ENCODE results near the gene THAP7. TPM values are rescaled to one million over a fixed set of nuclear protein-coding genes. Genes with fewer than 3 reads are reported as not detected.

Gene THAP7
- total and polyA plus RNA-seq, 9 of the 15 experiments (the other 6 are each of a cell fraction or from before 2014, with no cell fraction given), result 7.9 to 263 (median 84.1) TPM

DNA sequence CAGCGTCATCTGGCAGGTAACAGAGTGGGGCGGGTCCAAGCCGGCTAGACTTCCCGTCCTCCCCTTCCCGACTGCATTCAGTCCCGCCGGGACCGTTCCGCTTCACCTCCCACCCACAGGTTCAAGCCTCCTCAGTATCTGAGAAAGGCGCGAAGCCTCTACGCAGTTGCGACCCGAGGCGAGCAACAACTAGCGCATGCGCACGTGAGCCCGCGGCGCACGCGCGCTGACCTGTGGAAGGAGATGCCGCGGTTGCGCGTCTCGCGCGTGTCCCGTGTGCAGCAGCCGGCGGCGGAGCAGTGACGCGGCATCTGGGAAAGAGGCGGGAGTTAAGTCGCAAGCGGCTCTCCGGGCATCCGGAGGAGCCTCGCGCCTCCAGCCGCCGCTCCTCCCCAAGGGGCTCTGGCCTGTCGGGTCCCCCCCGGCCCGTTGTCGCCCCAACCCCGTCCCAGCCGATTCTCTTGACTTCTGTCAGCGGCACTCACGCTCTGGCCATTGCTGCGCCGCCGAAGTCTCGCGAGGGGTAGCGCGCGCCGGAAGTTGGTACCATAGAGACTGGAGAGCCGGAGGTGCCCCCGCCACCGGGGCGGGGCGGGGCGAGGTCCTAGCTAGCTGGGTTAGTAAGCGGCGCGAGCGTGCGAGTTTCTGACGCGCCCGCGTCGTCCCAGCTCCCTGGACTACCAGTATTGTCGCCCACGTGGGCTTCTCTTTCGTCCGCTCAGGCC, at the start of gene THAP7 (continued):
- peak; percentile 83 for TF ChIP-seq ZNF165 (CRISPR knock-in tag; IDR thresholded peaks at IDR 0.05; ENCODE audit: borderline replicate concordance)
- TF ChIP-seq, protein P1, sequence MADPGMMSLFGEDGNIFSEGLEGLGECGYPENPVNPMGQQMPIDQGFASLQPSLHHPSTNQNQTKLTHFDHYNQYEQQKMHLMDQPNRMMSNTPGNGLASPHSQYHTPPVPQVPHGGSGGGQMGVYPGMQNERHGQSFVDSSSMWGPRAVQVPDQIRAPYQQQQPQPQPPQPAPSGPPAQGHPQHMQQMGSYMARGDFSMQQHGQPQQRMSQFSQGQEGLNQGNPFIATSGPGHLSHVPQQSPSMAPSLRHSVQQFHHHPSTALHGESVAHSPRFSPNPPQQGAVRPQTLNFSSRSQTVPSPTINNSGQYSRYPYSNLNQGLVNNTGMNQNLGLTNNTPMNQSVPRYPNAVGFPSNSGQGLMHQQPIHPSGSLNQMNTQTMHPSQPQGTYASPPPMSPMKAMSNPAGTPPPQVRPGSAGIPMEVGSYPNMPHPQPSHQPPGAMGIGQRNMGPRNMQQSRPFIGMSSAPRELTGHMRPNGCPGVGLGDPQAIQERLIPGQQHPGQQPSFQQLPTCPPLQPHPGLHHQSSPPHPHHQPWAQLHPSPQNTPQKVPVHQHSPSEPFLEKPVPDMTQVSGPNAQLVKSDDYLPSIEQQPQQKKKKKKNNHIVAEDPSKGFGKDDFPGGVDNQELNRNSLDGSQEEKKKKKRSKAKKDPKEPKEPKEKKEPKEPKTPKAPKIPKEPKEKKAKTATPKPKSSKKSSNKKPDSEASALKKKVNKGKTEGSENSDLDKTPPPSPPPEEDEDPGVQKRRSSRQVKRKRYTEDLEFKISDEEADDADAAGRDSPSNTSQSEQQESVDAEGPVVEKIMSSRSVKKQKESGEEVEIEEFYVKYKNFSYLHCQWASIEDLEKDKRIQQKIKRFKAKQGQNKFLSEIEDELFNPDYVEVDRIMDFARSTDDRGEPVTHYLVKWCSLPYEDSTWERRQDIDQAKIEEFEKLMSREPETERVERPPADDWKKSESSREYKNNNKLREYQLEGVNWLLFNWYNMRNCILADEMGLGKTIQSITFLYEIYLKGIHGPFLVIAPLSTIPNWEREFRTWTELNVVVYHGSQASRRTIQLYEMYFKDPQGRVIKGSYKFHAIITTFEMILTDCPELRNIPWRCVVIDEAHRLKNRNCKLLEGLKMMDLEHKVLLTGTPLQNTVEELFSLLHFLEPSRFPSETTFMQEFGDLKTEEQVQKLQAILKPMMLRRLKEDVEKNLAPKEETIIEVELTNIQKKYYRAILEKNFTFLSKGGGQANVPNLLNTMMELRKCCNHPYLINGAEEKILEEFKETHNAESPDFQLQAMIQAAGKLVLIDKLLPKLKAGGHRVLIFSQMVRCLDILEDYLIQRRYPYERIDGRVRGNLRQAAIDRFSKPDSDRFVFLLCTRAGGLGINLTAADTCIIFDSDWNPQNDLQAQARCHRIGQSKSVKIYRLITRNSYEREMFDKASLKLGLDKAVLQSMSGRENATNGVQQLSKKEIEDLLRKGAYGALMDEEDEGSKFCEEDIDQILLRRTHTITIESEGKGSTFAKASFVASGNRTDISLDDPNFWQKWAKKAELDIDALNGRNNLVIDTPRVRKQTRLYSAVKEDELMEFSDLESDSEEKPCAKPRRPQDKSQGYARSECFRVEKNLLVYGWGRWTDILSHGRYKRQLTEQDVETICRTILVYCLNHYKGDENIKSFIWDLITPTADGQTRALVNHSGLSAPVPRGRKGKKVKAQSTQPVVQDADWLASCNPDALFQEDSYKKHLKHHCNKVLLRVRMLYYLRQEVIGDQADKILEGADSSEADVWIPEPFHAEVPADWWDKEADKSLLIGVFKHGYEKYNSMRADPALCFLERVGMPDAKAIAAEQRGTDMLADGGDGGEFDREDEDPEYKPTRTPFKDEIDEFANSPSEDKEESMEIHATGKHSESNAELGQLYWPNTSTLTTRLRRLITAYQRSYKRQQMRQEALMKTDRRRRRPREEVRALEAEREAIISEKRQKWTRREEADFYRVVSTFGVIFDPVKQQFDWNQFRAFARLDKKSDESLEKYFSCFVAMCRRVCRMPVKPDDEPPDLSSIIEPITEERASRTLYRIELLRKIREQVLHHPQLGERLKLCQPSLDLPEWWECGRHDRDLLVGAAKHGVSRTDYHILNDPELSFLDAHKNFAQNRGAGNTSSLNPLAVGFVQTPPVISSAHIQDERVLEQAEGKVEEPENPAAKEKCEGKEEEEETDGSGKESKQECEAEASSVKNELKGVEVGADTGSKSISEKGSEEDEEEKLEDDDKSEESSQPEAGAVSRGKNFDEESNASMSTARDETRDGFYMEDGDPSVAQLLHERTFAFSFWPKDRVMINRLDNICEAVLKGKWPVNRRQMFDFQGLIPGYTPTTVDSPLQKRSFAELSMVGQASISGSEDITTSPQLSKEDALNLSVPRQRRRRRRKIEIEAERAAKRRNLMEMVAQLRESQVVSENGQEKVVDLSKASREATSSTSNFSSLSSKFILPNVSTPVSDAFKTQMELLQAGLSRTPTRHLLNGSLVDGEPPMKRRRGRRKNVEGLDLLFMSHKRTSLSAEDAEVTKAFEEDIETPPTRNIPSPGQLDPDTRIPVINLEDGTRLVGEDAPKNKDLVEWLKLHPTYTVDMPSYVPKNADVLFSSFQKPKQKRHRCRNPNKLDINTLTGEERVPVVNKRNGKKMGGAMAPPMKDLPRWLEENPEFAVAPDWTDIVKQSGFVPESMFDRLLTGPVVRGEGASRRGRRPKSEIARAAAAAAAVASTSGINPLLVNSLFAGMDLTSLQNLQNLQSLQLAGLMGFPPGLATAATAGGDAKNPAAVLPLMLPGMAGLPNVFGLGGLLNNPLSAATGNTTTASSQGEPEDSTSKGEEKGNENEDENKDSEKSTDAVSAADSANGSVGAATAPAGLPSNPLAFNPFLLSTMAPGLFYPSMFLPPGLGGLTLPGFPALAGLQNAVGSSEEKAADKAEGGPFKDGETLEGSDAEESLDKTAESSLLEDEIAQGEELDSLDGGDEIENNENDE (IDR thresholded peaks at IDR 0.05; ENCODE audit: low read depth, low read length), result peak; percentile 66
- TF ChIP-seq STAT5B (CRISPR knock-in tag; IDR thresholded peaks at IDR 0.05), result no peak
- no peak for TF ChIP-seq NFIX (CRISPR knock-in tag; IDR thresholded peaks at IDR 0.05; ENCODE audit: low read depth)
- TF ChIP-seq ZNF274 (IDR thresholded peaks at IDR 0.05; ENCODE audit: borderline replicate concordance, low read depth, low read length), result peak; percentile 69; the same call in 1 of the 2 replicates
- no peak for TF ChIP-seq MCM2 (IDR thresholded peaks at IDR 0.05; ENCODE audit: low read depth)
- no peak for TF ChIP-seq GTF2E2 (tag; IDR thresholded peaks at IDR 0.05)
- TF ChIP-seq NCOA1 (IDR thresholded peaks at IDR 0.05; ENCODE audit: low read depth), result no peak
- TF ChIP-seq ZNF175 (CRISPR knock-in tag; IDR thresholded peaks at IDR 0.05; ENCODE audit: low read depth), result no peak
- no peak for TF ChIP-seq NFATC3 (IDR thresholded peaks at IDR 0.05)
- no peak for TF ChIP-seq FOXJ3 (CRISPR knock-in tag; IDR thresholded peaks at IDR 0.05)
- TF ChIP-seq ZNF766 (CRISPR knock-in tag; conservative IDR thresholded peaks at IDR 0.05), result no peak
- TF ChIP-seq ZNF143 (CRISPR knock-in tag; IDR thresholded peaks at IDR 0.05), result no peak
- TF ChIP-seq ZNF316 (IDR thresholded peaks at IDR 0.05), result no peak
- TF ChIP-seq TBL1XR1 (IDR thresholded peaks at IDR 0.05; ENCODE audit: low read length in 2 of 2), result peak in 1 of 2 experiments; percentile 49; a peak in 3 of 4 replicates
- TF ChIP-seq TAF7 (tag; IDR thresholded peaks at IDR 0.05), result peak; percentile 100
- TF ChIP-seq CXXC5 (CRISPR knock-in tag; IDR thresholded peaks at IDR 0.05), result peak; percentile 100
- TF ChIP-seq TAF9B (IDR thresholded peaks at IDR 0.05; ENCODE audit: partially characterized antibody), result no peak
- TF ChIP-seq NUFIP1 (IDR thresholded peaks at IDR 0.05; ENCODE audit: partially characterized antibody), result no peak
